ENCODE data around the gene IQSEC2.

Gene IQSEC2

GRCh38 chrX:53230116-53230515, 51.3 kb downstream of the IQSEC2 start:
- Mint-ChIP-seq H3K4me1 (peaks cover under 1 to 2% of the 10 kb centered on the region in 2 donors), H3K4me3 (no peak overlapping the region), H3K36me3 (peaks cover 0 to 2% of the 10 kb centered on the region in 2 donors), H3K27me3 (peaks cover 0 to 33% of the 10 kb centered on the region in 2 donors), H3K27ac (no peak overlapping the region), H3K9me3 (no peaks in the 10 kb centered on the region)
- no peak for DNase-seq
- ATAC-seq (replicated peaks) = no peak

- peaks cover 16 to 17% of the 10 kb centered on the region in 2 donors for H3K4me1 Mint-ChIP-seq
- ATAC-seq (replicated peaks) = no peak
- H3K36me3 Mint-ChIP-seq = peaks cover 7 to 21% of the 10 kb centered on the region in 2 donors
- H3K4me3 Mint-ChIP-seq = no peak overlapping the region
- H3K9me3 Mint-ChIP-seq = no peaks in the 10 kb centered on the region
- peaks cover 0 to 23% of the 10 kb centered on the region in 2 donors for H3K27me3 Mint-ChIP-seq
- no peak for DNase-seq
- H3K27ac Mint-ChIP-seq = no peak overlapping the region
Observed at GRCh38 chrX:53227224-53227765, 54.1 kb downstream of the IQSEC2 start.

- peaks cover 0 to 4% of the 10 kb centered on the region in 2 donors for H3K27me3 Mint-ChIP-seq
- DNase-seq = peak; percentile 90
- H3K4me3 Mint-ChIP-seq = peak within 1 kb of the TSS; percentile 94
- H3K4me1 Mint-ChIP-seq = peaks cover 17 to 27% of the 10 kb centered on the region in 2 donors
- ATAC-seq (replicated peaks) = peak; percentile 85 to 88
- H3K9me3 Mint-ChIP-seq = no peaks in the 10 kb centered on the region
- H3K36me3 Mint-ChIP-seq = peaks cover 7 to 34% of the 10 kb centered on the region in 2 donors
- H3K27ac Mint-ChIP-seq = peak within 1 kb of the TSS; percentile 99
Observed at GRCh38 chrX:53224860-53225797, 56.3 kb downstream of the IQSEC2 start, which contains the start of gene KDM5C. Gene KDM5C, minus strand, starts transcription at chrX:53225207. Its CDS starts 318 bp downstream, at chrX:53224889.

GRCh38 chrX:53223955-53224859, 57.2 kb downstream of the IQSEC2 start:
- DNase-seq (no peak), ATAC-seq (replicated peaks) (peak; percentile 17 to 20)
- peaks cover 7 to 38% of the 10 kb centered on the region in 2 donors for H3K36me3 Mint-ChIP-seq
- H3K27me3 Mint-ChIP-seq = no peaks in the 10 kb centered on the region
- peak overlapping the region; percentile 94 for H3K4me3 Mint-ChIP-seq
- peak overlapping the region; percentile 99 for H3K27ac Mint-ChIP-seq
- H3K9me3 Mint-ChIP-seq = no peaks in the 10 kb centered on the region
- peaks cover 17 to 27% of the 10 kb centered on the region in 2 donors for H3K4me1 Mint-ChIP-seq

- Mint-ChIP-seq H3K36me3 (peaks cover 7 to 43% of the 10 kb centered on the region in 2 donors), H3K9me3 (no peaks in the 10 kb centered on the region), H3K27me3 (no peaks in the 10 kb centered on the region), H3K27ac (peak overlapping the region; percentile 63), H3K4me3 (peak overlapping the region; percentile 94), H3K4me1 (peaks cover 17 to 27% of the 10 kb centered on the region in 2 donors)
- no peak for DNase-seq
- no peak for ATAC-seq (replicated peaks)
Observed at GRCh38 chrX:53223068-53223693, 58.2 kb downstream of the IQSEC2 start.

All from stimulated activated naive B cell treated with anti-CD40 and anti-IgM and Interleukin-4, amounts not matched to agents 10 μg/mL and 1 μg/mL and 100 μg/mL, for 72 hours (primary cell).